Neutrophil (primary cell): Measurements from ENCODE around the gene PARD3.

Experiments used
- H3K27ac ChIP-seq: fragments of 200-600 bp; sonication (generic); 2 replicates; pipeline ENCODE4 v1.5.1; 2016; ENCODE audit warnings: mild to moderate bottlenecking, moderate library complexity
- H3K27me3 ChIP-seq: fragments of 200-600 bp; sonication (generic); 2 replicates; pipeline ENCODE4 v1.6.0; 2016; ENCODE audit warnings: mild to moderate bottlenecking
- H3K36me3 ChIP-seq: fragments of 200-600 bp; sonication (generic); 2 replicates; pipeline ENCODE4 v1.5.1; 2017
- H3K4me1 ChIP-seq, 2 experiments: fragments of 200-600 bp in 1 of 2; sonication (generic) in 1 of 2; 1 replicate in 1 of 2; 2 replicates in 1 of 2; pipeline versions ENCODE4 v1.5.1 to v1.6.1; 2013 to 2016; ENCODE audit warnings: low read depth in 1 of 2, low read length in 1 of 2, mild to moderate bottlenecking in 1 of 2, moderate library complexity in 1 of 2; ENCODE audit not compliant: control insufficient read depth in 1 of 2, insufficient read depth in 1 of 2
- H3K4me3 ChIP-seq, 2 experiments: fragments of 200-600 bp in 1 of 2; sonication (generic) in 1 of 2; 1 replicate in 1 of 2; 2 replicates in 1 of 2; pipeline ENCODE4 v1.5.1; 2013 to 2016; ENCODE audit warnings: low read depth in 1 of 2, low read length in 1 of 2, mild to moderate bottlenecking in 1 of 2, moderate library complexity in 1 of 2
- H3K9me3 ChIP-seq: fragments of 200-600 bp; sonication (generic); 2 replicates; pipeline ENCODE4 v1.5.1; 2016
- CTCF ChIP-seq: fragments of 200-600 bp; sonication (generic); IDR thresholded peaks from 2 replicates; pipeline ENCODE4 v1.5.1; 2016; ENCODE audit warnings: antibody characterized with exemption

The PARD3 gene

GRCh38 chr10:34731885-34732701, 83.0 kb downstream of the PARD3 start:
- H3K4me1 ChIP-seq: no peaks in the 10 kb centered on the region
- H3K9me3 ChIP-seq: no peaks in the 10 kb centered on the region
- no peak overlapping the region for H3K27ac ChIP-seq
- no peak for TF ChIP-seq CTCF
- peaks cover 11% of the 10 kb centered on the region for H3K27me3 ChIP-seq
- H3K4me3 ChIP-seq: no peak overlapping the region
- H3K36me3 ChIP-seq: no peaks in the 10 kb centered on the region

- H3K27ac ChIP-seq: no peak overlapping the region
- H3K9me3 ChIP-seq: no peaks in the 10 kb centered on the region
- H3K27me3 ChIP-seq: peaks cover 11% of the 10 kb centered on the region
- no peaks in the 10 kb centered on the region for H3K4me1 ChIP-seq
- no peaks in the 10 kb centered on the region for H3K36me3 ChIP-seq
- no peak for TF ChIP-seq CTCF
- no peak overlapping the region for H3K4me3 ChIP-seq
Observed at GRCh38 chr10:34731213-34731612, 83.9 kb downstream of the PARD3 start.

GRCh38 chr10:34730726-34731125, 84.4 kb downstream of the PARD3 start:
- TF ChIP-seq CTCF: no peak
- no peaks in the 10 kb centered on the region for H3K4me1 ChIP-seq
- H3K27ac ChIP-seq: no peak overlapping the region
- no peaks in the 10 kb centered on the region for H3K9me3 ChIP-seq
- no peak overlapping the region for H3K4me3 ChIP-seq
- H3K36me3 ChIP-seq: no peaks in the 10 kb centered on the region
- peaks cover 11% of the 10 kb centered on the region for H3K27me3 ChIP-seq

GRCh38 chr10:34729619-34730018, 85.5 kb downstream of the PARD3 start:
- no peak overlapping the region for H3K4me3 ChIP-seq
- H3K27me3 ChIP-seq: peaks cover 16% of the 10 kb centered on the region
- no peaks in the 10 kb centered on the region for H3K9me3 ChIP-seq
- no peaks in the 10 kb centered on the region for H3K4me1 ChIP-seq
- H3K36me3 ChIP-seq: no peaks in the 10 kb centered on the region
- H3K27ac ChIP-seq: no peak overlapping the region
- no peak for TF ChIP-seq CTCF

GRCh38 chr10:34728361-34728760, 86.7 kb downstream of the PARD3 start:
- no peak overlapping the region for H3K27ac ChIP-seq
- TF ChIP-seq CTCF: no peak
- H3K4me1 ChIP-seq: no peaks in the 10 kb centered on the region
- H3K9me3 ChIP-seq: no peaks in the 10 kb centered on the region
- H3K36me3 ChIP-seq: no peaks in the 10 kb centered on the region
- H3K27me3 ChIP-seq: peaks cover 16% of the 10 kb centered on the region
- H3K4me3 ChIP-seq: no peak overlapping the region
